Neuronal stem cell (in vitro differentiated cells): ENCODE data around the gene BANF1.

ENCODE experiments used
- DNase-seq: peaks from one replicate; pipeline ENCODE4 v3.0.0-alpha.2; 2013; ENCODE audit warnings: low spot score
- H2AFZ ChIP-seq: one replicate; pipeline ENCODE4 v1.6.1; 2013; ENCODE audit warnings: mild to moderate bottlenecking, low read length, inconsistent platforms
- H2AK5ac ChIP-seq: 2 replicates; pipeline ENCODE4 v1.6.1; 2013; ENCODE audit warnings: low read depth, mild to moderate bottlenecking, inconsistent platforms, low read length, moderate library complexity, mixed read lengths
- H2BK120ac ChIP-seq: 2 replicates; pipeline ENCODE4 v1.6.1; 2013; ENCODE audit warnings: low read depth, mild to moderate bottlenecking, inconsistent platforms, low read length, moderate library complexity, mixed read lengths
- H2BK12ac ChIP-seq: one replicate; pipeline ENCODE4 v1.6.1; 2013; ENCODE audit warnings: low read length, inconsistent platforms
- H2BK15ac ChIP-seq: 2 replicates; pipeline ENCODE4 v1.6.1; 2013; ENCODE audit warnings: mild to moderate bottlenecking, low read length, inconsistent platforms, mixed read lengths
- H2BK5ac ChIP-seq: one replicate; pipeline ENCODE4 v1.6.1; 2013; ENCODE audit warnings: inconsistent platforms, mild to moderate bottlenecking, low read length, moderate library complexity
- H3K14ac ChIP-seq: one replicate; pipeline ENCODE4 v1.6.1; 2013; ENCODE audit warnings: low read length, inconsistent platforms
- H3K18ac ChIP-seq: 2 replicates; pipeline ENCODE4 v1.6.1; 2013; ENCODE audit warnings: low read length, inconsistent platforms
- H3K23ac ChIP-seq: 2 replicates; pipeline ENCODE4 v1.6.1; 2013; ENCODE audit warnings: low read depth, mild to moderate bottlenecking, mixed read lengths, low read length, inconsistent platforms; ENCODE audit not compliant: poor library complexity
- H3K27ac ChIP-seq: replicated peaks from 3 replicates; pipeline ENCODE4 v1.5.1; 2013; ENCODE audit warnings: low read length, inconsistent platforms
- H3K27me3 ChIP-seq, 3 experiments: 2 replicates each; pipeline ENCODE4 v1.6.1; 2013; ENCODE audit warnings: low read length in 3 of 3, mild to moderate bottlenecking in 2 of 3, inconsistent platforms in 1 of 3, low read depth in 1 of 3, mixed read lengths in 1 of 3, moderate library complexity in 1 of 3; ENCODE audit not compliant: control insufficient read depth in 3 of 3, insufficient read depth in 3 of 3
- H3K36me3 ChIP-seq, 2 donors: replicated peaks in 1 of 2; 2 replicates each; pipeline ENCODE4 v1.6.1; 2013; ENCODE audit warnings: low read length in 2 of 2; ENCODE audit not compliant: control insufficient read depth in 2 of 2, insufficient read depth in 2 of 2
- H3K4ac ChIP-seq: 2 replicates; pipeline ENCODE4 v1.6.1; 2013; ENCODE audit warnings: inconsistent platforms, mild to moderate bottlenecking, low read length, moderate library complexity
- H3K4me1 ChIP-seq, 2 donors: 1 replicate in 1 of 2; 2 replicates in 1 of 2; pipeline ENCODE4 v1.6.1; 2013; ENCODE audit warnings: low read length in 2 of 2, low read depth in 1 of 2; ENCODE audit not compliant: control insufficient read depth in 2 of 2, insufficient read depth in 1 of 2
- H3K4me2 ChIP-seq: one replicate; pipeline ENCODE4 v1.6.1; 2013; ENCODE audit warnings: mild to moderate bottlenecking, low read length, inconsistent platforms; ENCODE audit not compliant: insufficient read depth, poor library complexity, severe bottlenecking
- H3K4me3 ChIP-seq, 2 donors: 2 replicates each; pipeline ENCODE4 v1.5.1; 2013; ENCODE audit warnings: low read length in 2 of 2, mild to moderate bottlenecking in 2 of 2, inconsistent platforms in 1 of 2, moderate library complexity in 1 of 2
- H3K79me1 ChIP-seq: one replicate; pipeline ENCODE4 v1.6.1; 2013; ENCODE audit warnings: low read depth, mild to moderate bottlenecking, inconsistent platforms, low read length, moderate library complexity
- H3K9ac ChIP-seq: one replicate; pipeline ENCODE4 v1.6.1; 2013; ENCODE audit warnings: mild to moderate bottlenecking, low read depth, low read length, inconsistent platforms; ENCODE audit not compliant: poor library complexity
- H3K9me3 ChIP-seq, 2 donors: replicated peaks in 1 of 2; 2 replicates each; pipeline versions ENCODE3 to v1.6.1; 2013; ENCODE audit warnings: low read length in 2 of 2, mild to moderate bottlenecking in 2 of 2, inconsistent platforms in 1 of 2, low read depth in 1 of 2, mixed read lengths in 1 of 2, moderate library complexity in 1 of 2; ENCODE audit not compliant: control insufficient read depth in 2 of 2, insufficient read depth in 1 of 2
- H4K8ac ChIP-seq: one replicate; pipeline ENCODE4 v1.6.1; 2013; ENCODE audit warnings: low read depth, mild to moderate bottlenecking, inconsistent platforms, low read length, moderate library complexity
- H4K91ac ChIP-seq: one replicate; pipeline ENCODE4 v1.6.1; 2013; ENCODE audit warnings: low read length, low read depth, mild to moderate bottlenecking, inconsistent platforms; ENCODE audit not compliant: poor library complexity
- WGBS, 2 donors: extraction: QIAGEN DNeasy Blood & Tissue Kit; methylation state at CpG; one replicate each; pipeline ENCODE4 v1.1.7; 2013; ENCODE audit warnings: missing lambda C conversion rate in 2 of 2, mixed read lengths in 1 of 2; ENCODE audit not compliant: insufficient read length in 2 of 2, insufficient replicate concordance in 1 of 2; ENCODE audit errors: extremely low coverage in 2 of 2; 5-methylcytosine and 5-hydroxymethylcytosine counted together

The BANF1 gene

DNA sequence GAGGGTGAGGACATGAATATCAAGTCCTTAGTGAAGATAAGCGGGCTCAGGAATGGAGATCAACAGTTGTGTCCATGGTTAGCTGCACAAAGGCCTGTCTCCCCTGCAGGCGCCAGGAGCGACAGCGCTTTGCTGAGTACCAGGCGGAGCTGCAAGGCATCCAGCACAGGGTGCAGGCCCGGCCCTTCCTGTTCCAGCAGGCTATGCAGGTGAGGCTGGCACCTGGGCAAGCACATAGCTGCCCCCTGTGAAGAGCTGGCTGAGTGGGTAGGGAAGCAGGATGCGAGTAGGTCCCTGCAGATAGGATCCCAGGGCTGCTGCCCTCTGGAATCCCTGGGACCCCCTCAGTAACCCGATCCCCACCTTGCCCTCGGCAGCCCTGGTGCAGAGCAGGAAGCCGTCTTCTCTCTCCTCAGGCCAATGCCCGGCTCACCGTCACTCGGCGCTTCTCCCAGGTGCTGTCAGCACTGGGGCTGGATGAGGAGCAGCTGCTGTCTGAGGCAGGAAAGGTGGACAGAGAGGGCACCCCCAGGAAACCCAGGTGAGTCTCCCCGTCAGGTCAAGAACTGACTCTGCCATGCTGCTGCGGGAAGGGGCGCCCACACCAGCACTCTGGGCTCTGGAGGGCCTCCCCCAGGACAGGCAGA lies 43.4 kb upstream of the BANF1 start:
- Histone ChIP-seq H3K4me2 (no peak overlapping the region), H3K23ac (no peak overlapping the region), H2AFZ (no peak overlapping the region), H4K91ac (no peak overlapping the region), H2BK5ac (no peak overlapping the region), H3K9ac (no peak overlapping the region), H4K8ac (no peak overlapping the region), H2BK15ac (no peak overlapping the region), H2AK5ac (no peak overlapping the region), H3K79me1 (peaks cover 9% of the 10 kb centered on the region), H3K4me1 (peaks cover 5 to 9% of the 10 kb centered on the region in 2 donors), H3K4ac (no peak overlapping the region), H3K27ac (no peak overlapping the region), H3K14ac (no peak overlapping the region), H2BK120ac (no peak overlapping the region), H3K36me3 (peaks cover 0 to 9% of the 10 kb centered on the region in 2 donors), H2BK12ac (peak overlapping the region; percentile 59), H3K4me3 (no peak overlapping the region), H3K18ac (no peak overlapping the region), H3K9me3 (no peaks in the 10 kb centered on the region), H3K27me3 (no peaks in the 10 kb centered on the region)
- no peak for DNase-seq
- WGBS, 2 donors = no CpG with 5 or more reads among the region's 17 CpGs

DNA sequence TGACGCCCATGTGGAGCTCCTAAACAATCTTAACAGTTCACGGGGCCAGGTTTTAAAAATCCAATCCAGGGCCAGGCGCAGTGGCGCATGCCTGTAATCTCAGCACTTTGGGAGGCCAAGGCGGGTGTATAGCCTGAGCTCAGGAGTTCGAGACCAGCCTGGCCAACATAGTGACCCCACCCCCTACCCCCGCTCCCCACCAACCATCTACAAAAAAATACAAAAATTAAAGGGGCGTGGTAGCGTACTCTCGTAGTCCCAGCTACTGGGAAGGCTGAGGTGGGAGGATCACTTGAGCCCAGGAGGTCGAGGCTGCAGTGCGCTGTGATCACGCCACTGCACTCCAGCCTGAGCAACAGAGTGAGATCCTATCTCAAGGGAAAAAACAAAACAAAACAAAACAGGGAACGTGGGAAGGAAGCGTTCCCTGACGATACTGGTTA lies 41.5 kb upstream of the BANF1 start:
- no peak overlapping the region for H2BK120ac ChIP-seq
- peak overlapping the region; percentile 20 for H3K18ac ChIP-seq
- H3K9me3 ChIP-seq = no peaks in the 10 kb centered on the region
- WGBS, 2 donors = no CpG with 5 or more reads among the region's 16 CpGs
- no peak overlapping the region for H3K14ac ChIP-seq
- H3K79me1 ChIP-seq = peaks cover 11% of the 10 kb centered on the region
- H3K4ac ChIP-seq = no peak overlapping the region
- H2BK12ac ChIP-seq = no peak overlapping the region
- no peak overlapping the region for H4K91ac ChIP-seq
- peaks cover 16 to 28% of the 10 kb centered on the region in 2 donors for H3K36me3 ChIP-seq
- no peak for DNase-seq
- no peaks in the 10 kb centered on the region for H3K27me3 ChIP-seq
- H3K27ac ChIP-seq = peak overlapping the region; percentile 82
- peak overlapping the region; percentile 80 for H3K4me2 ChIP-seq
- peak overlapping the region; percentile 93 for H3K23ac ChIP-seq
- peaks cover 5 to 9% of the 10 kb centered on the region in 2 donors for H3K4me1 ChIP-seq
- H2BK5ac ChIP-seq = no peak overlapping the region
- H3K4me3 ChIP-seq = peak overlapping the region; percentile 53 to 80
- H2AK5ac ChIP-seq = peak overlapping the region; percentile 93
- H3K9ac ChIP-seq = peak overlapping the region; percentile 83
- no peak overlapping the region for H4K8ac ChIP-seq
- no peak overlapping the region for H2BK15ac ChIP-seq
- peak overlapping the region; percentile 57 for H2AFZ ChIP-seq

DNA sequence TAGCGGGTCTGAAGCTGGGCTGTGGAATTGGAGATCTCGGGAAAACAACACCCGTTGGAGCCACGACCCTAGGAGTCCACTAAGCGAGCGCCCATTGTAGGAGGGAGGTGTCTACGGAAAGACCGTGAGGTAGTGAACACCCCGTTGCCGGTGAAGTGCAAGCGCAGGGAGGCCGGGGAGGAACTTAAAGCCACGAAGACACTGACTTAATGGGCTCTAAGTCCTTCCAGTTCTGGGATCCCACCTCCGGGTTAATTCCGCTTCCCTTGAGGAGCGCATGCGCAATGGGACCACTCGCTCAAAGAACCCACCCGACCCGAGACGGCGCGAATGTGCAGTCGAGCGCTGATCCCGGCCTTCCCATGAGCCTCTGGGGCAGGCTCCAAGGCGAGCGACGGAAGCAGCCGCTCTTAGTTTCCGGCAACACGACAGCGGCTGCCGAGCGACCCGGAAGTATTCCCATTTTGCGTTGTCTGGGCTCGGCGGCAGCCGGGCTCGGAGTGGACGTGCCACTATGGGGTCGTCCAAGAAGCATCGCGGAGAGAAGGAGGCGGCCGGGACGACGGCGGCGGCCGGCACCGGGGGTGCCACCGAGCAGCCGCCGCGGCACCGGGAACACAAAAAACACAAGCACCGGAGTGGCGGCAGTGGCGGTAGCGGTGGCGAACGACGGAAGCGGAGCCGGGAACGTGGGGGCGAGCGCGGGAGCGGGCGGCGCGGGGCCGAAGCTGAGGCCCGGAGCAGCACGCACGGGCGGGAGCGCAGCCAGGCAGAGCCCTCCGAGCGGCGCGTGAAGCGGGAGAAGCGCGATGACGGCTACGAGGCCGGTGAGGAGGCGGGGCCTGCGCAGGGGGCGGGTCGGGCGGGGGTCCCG lies 40.8 kb upstream of the BANF1 start, which contains the start of gene SART1:
SART1 (plus strand) TSS at position 468 of the 874 bp plus-strand sequence; CDS start at position 515, 47 bp downstream.
- Histone ChIP-seq H2BK15ac (no peak within 1 kb of the TSS), H3K23ac (peak within 1 kb of the TSS; percentile 93), H3K27ac (peak within 1 kb of the TSS; percentile 82), H3K4me1 (peaks cover 5 to 9% of the 10 kb centered on the region in 2 donors), H4K91ac (no peak within 1 kb of the TSS), H3K36me3 (peaks cover 21 to 35% of the 10 kb centered on the region in 2 donors), H3K9me3 (no peaks in the 10 kb centered on the region), H2BK12ac (no peak within 1 kb of the TSS), H3K4me2 (peak within 1 kb of the TSS; percentile 80), H4K8ac (no peak within 1 kb of the TSS), H3K9ac (peak within 1 kb of the TSS; percentile 99), H3K27me3 (no peaks in the 10 kb centered on the region), H2AFZ (peak within 1 kb of the TSS; percentile 91), H3K18ac (peak within 1 kb of the TSS; percentile 81), H3K4ac (no peak within 1 kb of the TSS), H2BK120ac (no peak within 1 kb of the TSS), H3K79me1 (peaks cover 13% of the 10 kb centered on the region), H2AK5ac (peak within 1 kb of the TSS; percentile 95), H2BK5ac (peak within 1 kb of the TSS; percentile 84), H3K14ac (no peak within 1 kb of the TSS), H3K4me3 (peak within 1 kb of the TSS; percentile 53 to 99)
- WGBS, 2 donors = no CpG with 5 or more reads among the region's 97 CpGs
- peak; percentile 98 for DNase-seq

DNA sequence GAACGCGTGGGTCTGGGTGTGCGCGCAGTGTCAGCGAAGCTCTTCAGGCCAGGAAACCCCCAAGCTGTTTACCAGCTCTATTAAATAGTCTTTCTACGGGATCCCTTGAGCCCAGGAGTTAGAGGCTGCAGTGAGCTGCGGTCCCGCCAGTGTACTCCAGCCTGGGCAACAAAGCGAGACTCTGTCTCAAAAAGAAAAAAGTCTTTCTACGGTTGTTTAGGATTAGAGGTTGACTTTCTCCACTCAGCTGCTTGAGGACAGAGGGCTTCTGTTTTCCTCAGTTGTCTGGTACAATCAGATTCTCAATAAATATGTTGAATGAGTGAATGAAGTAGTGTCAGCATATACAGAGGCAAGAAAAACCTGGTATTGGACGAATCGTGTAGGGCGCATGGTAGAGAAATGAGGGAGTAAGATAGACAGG lies 40.1 kb upstream of the BANF1 start:
- Histone ChIP-seq H3K4me1 (peaks cover 5 to 9% of the 10 kb centered on the region in 2 donors), H4K8ac (no peak overlapping the region), H3K4me2 (peak overlapping the region; percentile 52), H3K4me3 (peak overlapping the region; percentile 53 to 99), H3K23ac (no peak overlapping the region), H3K79me1 (peaks cover 13% of the 10 kb centered on the region), H2BK120ac (no peak overlapping the region), H4K91ac (no peak overlapping the region), H3K27me3 (no peaks in the 10 kb centered on the region), H3K18ac (no peak overlapping the region), H2AFZ (peak overlapping the region; percentile 40), H2BK5ac (peak overlapping the region; percentile 84), H2BK15ac (no peak overlapping the region), H2AK5ac (peak overlapping the region; percentile 95), H3K9ac (no peak overlapping the region), H3K14ac (no peak overlapping the region), H3K36me3 (peaks cover 28 to 41% of the 10 kb centered on the region in 2 donors), H2BK12ac (no peak overlapping the region), H3K9me3 (no peaks in the 10 kb centered on the region), H3K27ac (no peak overlapping the region), H3K4ac (no peak overlapping the region)
- DNase-seq = no peak
- WGBS, 2 donors = no CpG with 5 or more reads among the region's 13 CpGs
